HepG2 (cell line): Measurements from ENCODE around the gene WDR18. TPM values are rescaled to one million over a fixed set of nuclear protein-coding genes. Genes with fewer than 3 reads are reported as not detected.

Experiments used
- BRD4 ChIP-seq: sonication (generic); formaldehyde crosslinking; IDR thresholded peaks from 2 replicates; pipeline ENCODE4 v1.4.0; 2020; ENCODE audit warnings: missing genetic modification reagents
- CCDC6 ChIP-seq: sonication (generic); formaldehyde crosslinking; IDR thresholded peaks from 2 replicates; pipeline ENCODE4 v1.8.1; 2022; ENCODE audit warnings: mild to moderate bottlenecking, missing genetic modification reagents, moderate library complexity
- CENPT ChIP-seq: sonication (generic); formaldehyde crosslinking; IDR thresholded peaks from 2 replicates; pipeline ENCODE4 v1.8.0; 2022; ENCODE audit warnings: low read depth, mild to moderate bottlenecking, moderate library complexity, missing genetic modification reagents
- DZIP1 ChIP-seq: sonication (generic); formaldehyde crosslinking; IDR thresholded peaks from 2 replicates; pipeline ENCODE4 v1.5.0; 2020; ENCODE audit warnings: mild to moderate bottlenecking, missing genetic modification reagents
- FOXK1 ChIP-seq: sonication (generic); formaldehyde crosslinking; IDR thresholded peaks from 2 replicates; pipeline ENCODE4 v1.4.0; 2020; ENCODE audit warnings: low read depth, missing genetic modification reagents, borderline replicate concordance
- MAF1 ChIP-seq: sonication (generic); formaldehyde crosslinking; IDR thresholded peaks from 2 replicates; pipeline ENCODE4 v1.5.0; 2020; ENCODE audit warnings: missing genetic modification reagents, borderline replicate concordance
- MXD3 ChIP-seq: IDR thresholded peaks from 2 replicates; pipeline ENCODE4 v1.6.1; 2016; ENCODE audit warnings: mild to moderate bottlenecking, missing biosample characterization, missing genetic modification reagents
- NR2C2 ChIP-seq: sonication (generic); formaldehyde crosslinking; IDR thresholded peaks from 2 replicates; pipeline ENCODE4 v1.4.0; 2020; ENCODE audit warnings: missing genetic modification reagents, mild to moderate bottlenecking, moderate library complexity, borderline replicate concordance
- PRDM10 ChIP-seq: sonication (generic); formaldehyde crosslinking; IDR thresholded peaks from 2 replicates; pipeline ENCODE4 v1.4.0; 2020; ENCODE audit warnings: low read depth, missing genetic modification reagents
- SCMH1 ChIP-seq: sonication (generic); formaldehyde crosslinking; IDR thresholded peaks from 2 replicates; pipeline ENCODE4 v1.9.0; 2021; ENCODE audit warnings: missing genetic modification reagents, mild to moderate bottlenecking, borderline replicate concordance
- SIX1 ChIP-seq: sonication (generic); formaldehyde crosslinking; IDR thresholded peaks from 2 replicates; pipeline ENCODE4 v1.4.0; 2020; ENCODE audit warnings: missing genetic modification reagents, borderline replicate concordance
- YEATS2 ChIP-seq: sonication (generic); formaldehyde crosslinking; IDR thresholded peaks from 2 replicates; pipeline ENCODE4 v1.4.0; 2020; ENCODE audit warnings: missing genetic modification reagents, borderline replicate concordance
- ZHX1 ChIP-seq: sonication (generic); formaldehyde crosslinking; IDR thresholded peaks from 2 replicates; pipeline ENCODE4 v1.8.1; 2022; ENCODE audit warnings: low read depth, mild to moderate bottlenecking, missing genetic modification reagents
- ZNF160 ChIP-seq: sonication (generic); formaldehyde crosslinking; IDR thresholded peaks from 2 replicates; pipeline ENCODE4 v1.8.0; 2022; ENCODE audit warnings: mild to moderate bottlenecking, inconsistent platforms, missing genetic modification reagents
- ZNF83 ChIP-seq: sonication (generic); formaldehyde crosslinking; IDR thresholded peaks from 2 replicates; pipeline ENCODE4 v1.4.0; 2020; ENCODE audit warnings: missing genetic modification reagents, mild to moderate bottlenecking, borderline replicate concordance
- polyA plus RNA-seq, 8 experiments: library from polyadenylated mRNA; depleted of rRNA in 3 of 8; stranded (reverse) in 7 of 8; unstranded in 1 of 8; fragments of >200 nt; fragmentation: Illumina TruSeq in 4 of 8; extraction: Trizol in 4 of 8; gene quantifications; 2 replicates each; pipeline versions ENCODE4 v1.2.1 to v1.2.3, GENCODE V29; 2011 to 2016; ENCODE audit warnings: low read depth in 4 of 8, missing spikeins in 1 of 8, mixed read lengths in 1 of 8; ENCODE audit not compliant: insufficient read depth in 1 of 8
- total RNA-seq, 5 experiments: library from RNA; depleted of rRNA; stranded (reverse); fragments of >200 nt; fragmentation: Illumina TruSeq; extraction: Trizol; gene quantifications; 2 replicates each; pipeline ENCODE4 v1.2.3, GENCODE V29; 2016; ENCODE audit warnings: low read depth in 1 of 5
- TF ChIP-seq, protein P1 (sequence below): sonication (generic); formaldehyde crosslinking; conservative IDR thresholded peaks from 2 replicates; pipeline ENCODE4 v1.8.1; 2023; ENCODE audit warnings: missing genetic modification reagents

The WDR18 gene
- total and polyA plus RNA-seq, 2 of the 13 experiments (the other 11 are each of a cell fraction or from before 2014, with no cell fraction given), result 36.4 to 47.6 TPM

DNA sequence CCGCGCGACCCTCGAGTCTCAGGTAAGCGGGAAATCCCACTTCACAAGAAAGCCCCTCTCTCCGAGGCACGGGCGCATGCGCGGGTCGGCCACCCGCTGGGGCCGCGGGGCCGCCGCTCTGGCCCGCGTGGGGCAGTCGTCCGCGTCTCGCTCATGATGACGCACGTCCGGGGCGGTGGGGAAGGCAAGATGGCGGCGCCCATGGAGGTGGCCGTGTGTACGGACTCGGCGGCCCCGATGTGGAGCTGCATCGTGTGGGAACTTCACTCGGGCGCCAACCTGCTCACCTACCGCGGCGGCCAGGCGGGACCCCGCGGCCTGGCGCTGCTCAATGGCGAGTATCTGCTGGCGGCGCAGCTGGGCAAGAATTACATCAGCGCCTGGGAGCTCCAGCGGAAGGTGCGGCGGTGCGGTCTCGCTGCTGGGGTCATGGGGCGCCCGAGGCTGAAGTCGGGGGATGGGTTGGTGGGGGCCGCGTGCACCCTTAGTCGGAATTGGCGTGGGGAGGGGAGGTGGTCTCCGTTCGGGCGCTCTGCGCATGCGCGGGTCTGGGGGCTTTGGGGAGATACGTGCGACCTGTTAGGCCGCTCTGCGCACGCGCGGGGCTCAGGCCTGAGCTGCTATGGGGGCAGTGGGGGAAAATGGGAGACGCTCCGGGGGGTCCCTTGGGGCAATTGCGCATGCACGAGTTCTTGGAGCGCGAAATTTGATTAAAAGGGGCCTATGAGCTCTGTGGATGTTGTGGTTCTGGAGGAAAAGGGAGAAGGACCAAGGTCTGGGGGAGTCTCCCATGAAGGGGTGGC, at the start of gene WDR18 (continued):
- TF ChIP-seq DZIP1 (CRISPR knock-in tag) (peak; percentile 76; the same call in 1 of the 2 replicates), YEATS2 (CRISPR knock-in tag) (no peak; the same call in 1 of the 2 replicates), ZNF83 (CRISPR knock-in tag) (no peak), ZHX1 (CRISPR knock-in tag) (peak; percentile 89), MAF1 (CRISPR knock-in tag) (no peak), SCMH1 (no peak), CCDC6 (CRISPR knock-in tag) (no peak), ZNF160 (CRISPR knock-in tag) (peak; percentile 82; the same call in 1 of the 2 replicates), SIX1 (CRISPR knock-in tag) (no peak), NR2C2 (CRISPR knock-in tag) (peak; percentile 89), CENPT (CRISPR knock-in tag) (0 out of 2 replicates have a peak, but pooled peaks have one; percentile 26), PRDM10 (CRISPR knock-in tag) (no peak), FOXK1 (CRISPR knock-in tag) (peak; percentile 59; the same call in 1 of the 2 replicates), BRD4 (CRISPR knock-in tag) (peak; percentile 90), MXD3 (CRISPR knock-in tag) (peak; percentile 78)
- TF ChIP-seq, protein P1, sequence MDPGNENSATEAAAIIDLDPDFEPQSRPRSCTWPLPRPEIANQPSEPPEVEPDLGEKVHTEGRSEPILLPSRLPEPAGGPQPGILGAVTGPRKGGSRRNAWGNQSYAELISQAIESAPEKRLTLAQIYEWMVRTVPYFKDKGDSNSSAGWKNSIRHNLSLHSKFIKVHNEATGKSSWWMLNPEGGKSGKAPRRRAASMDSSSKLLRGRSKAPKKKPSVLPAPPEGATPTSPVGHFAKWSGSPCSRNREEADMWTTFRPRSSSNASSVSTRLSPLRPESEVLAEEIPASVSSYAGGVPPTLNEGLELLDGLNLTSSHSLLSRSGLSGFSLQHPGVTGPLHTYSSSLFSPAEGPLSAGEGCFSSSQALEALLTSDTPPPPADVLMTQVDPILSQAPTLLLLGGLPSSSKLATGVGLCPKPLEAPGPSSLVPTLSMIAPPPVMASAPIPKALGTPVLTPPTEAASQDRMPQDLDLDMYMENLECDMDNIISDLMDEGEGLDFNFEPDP (CRISPR knock-in tag), result no peak
